Activated CD4-positive, alpha-beta T cell treated with anti-CD3 and anti-CD28 coated beads for 48 hours (primary cell): Measurements from ENCODE around the gene CAPZA1.

Experiments
- DNase-seq: peaks from one replicate; pipeline ENCODE4 v3.0.0-alpha.2; 2020

CAPZA1 gene

GRCh38 chr1:112702420-112703261 is 83.0 kb downstream of the CAPZA1 start:
- no peak for DNase-seq

DNA sequence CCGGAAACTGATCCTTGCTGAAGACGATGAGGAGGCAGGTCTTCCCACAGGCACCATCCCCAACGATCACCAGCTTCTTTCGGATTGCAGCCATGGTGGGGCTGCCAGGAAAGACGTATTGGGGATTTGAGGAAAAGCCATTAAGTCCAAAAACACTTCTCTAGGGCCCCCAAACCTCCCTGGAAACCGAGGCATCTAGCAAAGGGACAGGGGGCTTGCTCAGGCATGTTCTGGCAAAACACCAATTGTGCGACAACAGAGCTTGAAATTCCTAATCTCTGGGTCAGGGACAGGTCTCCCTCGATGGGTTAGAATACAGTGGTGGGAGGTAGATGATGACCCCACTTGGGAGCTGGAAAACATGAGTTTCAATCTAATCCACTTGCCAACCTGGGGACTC is 84.1 kb downstream of the CAPZA1 start:
- DNase-seq = no peak

DNA sequence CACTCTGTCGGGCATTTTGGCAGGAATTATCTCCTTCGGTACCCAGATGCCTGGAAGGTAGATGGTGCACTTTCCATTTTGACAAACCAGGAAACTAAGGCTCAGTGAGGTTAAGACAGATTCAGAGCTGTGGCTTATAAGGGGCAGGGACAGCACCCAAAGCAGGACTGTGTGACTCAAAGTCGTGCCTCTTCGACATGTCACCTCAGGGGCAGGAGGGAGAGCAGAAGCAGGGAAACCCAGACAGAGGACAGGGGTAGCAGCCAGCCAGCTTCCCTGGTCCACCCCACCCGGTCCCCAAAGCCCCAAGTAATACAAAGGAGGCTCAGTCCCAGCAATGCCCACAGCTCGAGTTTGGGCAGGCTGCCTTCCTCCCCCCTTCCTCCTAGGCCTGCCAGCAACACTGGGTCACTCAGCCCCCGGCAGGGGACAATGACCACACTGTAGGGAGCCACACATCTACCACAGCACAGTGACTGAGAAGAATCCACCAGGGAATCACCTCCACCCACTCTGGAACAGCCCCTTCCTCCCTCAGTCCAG is 84.8 kb downstream of the CAPZA1 start:
- DNase-seq = peak; percentile 58

- peak; percentile 70 for DNase-seq
Observed at GRCh38 chr1:112704934-112705627, 85.4 kb downstream of the CAPZA1 start.

- peak; percentile 39 for DNase-seq
Observed at GRCh38 chr1:112706505-112707220, 87.0 kb downstream of the CAPZA1 start, which contains the start of gene RHOC. TSS of gene RHOC (minus strand) at chr1:112707127. CDS start at chr1:112703799, 3,328 bp downstream.

DNA sequence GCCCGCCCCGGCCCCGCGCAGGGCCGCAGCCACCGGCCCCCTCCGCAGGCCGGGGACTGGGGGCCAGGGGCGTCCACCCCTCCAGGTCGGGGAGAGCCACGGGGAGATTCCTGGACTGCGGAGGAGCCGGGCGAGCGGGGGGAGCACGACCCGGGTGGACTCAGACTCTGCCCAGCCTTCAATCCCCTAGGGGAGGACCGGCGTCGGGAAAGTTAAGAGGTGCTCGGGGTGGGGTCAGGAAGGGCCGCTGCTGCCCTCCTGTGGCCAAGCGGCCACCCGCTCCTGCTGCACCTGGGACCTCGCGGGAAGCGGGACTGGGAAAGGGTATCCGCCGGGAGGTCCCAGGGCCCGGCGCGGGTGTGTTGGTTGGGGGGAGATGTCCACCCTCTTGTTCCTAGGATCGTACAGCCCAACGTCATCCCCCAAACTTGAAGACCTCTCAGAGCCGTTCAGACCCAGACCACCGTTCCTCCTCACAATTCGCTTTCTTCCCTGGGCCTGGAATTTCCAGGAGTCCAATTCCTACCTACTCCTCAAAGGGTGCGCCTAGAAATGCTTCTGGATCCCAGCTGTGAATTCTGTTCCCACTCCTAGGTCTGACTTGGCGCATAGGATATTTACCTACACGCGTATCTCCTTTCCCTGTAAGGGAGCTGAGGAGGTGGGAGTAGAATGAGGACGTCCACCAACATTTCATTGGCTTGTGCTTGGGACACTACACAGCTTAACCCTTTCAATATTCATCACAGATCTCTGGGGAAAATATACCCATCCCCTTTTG is 87.8 kb downstream of the CAPZA1 start:
- peak; percentile 77 for DNase-seq

DNA sequence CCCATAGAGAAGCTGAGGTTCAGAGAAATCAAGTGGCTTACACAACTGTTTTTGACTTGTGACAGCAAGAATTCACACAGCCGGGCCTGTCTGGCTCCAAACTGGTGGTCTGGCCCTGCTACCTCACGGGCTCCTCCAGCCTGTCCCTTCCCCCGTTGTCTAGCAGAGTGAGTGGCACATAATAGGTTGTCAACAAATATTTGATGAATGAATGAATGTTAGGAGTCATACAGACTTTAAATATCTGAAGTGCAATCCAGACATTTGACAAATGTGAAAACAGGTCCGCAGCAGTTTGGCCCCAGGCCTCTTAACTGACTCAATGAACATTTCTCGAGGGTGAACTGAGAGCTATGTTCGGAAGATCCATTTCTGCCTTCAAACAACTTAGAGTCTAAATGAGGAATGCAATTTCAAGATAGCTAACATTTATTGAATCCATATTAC is 88.4 kb downstream of the CAPZA1 start:
- DNase-seq = no peak

GRCh38 chr1:112708489-112708888 is 88.9 kb downstream of the CAPZA1 start:
- DNase-seq = no peak

- no peak for DNase-seq
Observed at GRCh38 chr1:112710159-112710558, 90.5 kb downstream of the CAPZA1 start.

- no peak for DNase-seq
Observed at GRCh38 chr1:112710586-112710985, 91.0 kb downstream of the CAPZA1 start.

GRCh38 chr1:112711041-112711440 is 91.4 kb downstream of the CAPZA1 start:
- no peak for DNase-seq

DNA sequence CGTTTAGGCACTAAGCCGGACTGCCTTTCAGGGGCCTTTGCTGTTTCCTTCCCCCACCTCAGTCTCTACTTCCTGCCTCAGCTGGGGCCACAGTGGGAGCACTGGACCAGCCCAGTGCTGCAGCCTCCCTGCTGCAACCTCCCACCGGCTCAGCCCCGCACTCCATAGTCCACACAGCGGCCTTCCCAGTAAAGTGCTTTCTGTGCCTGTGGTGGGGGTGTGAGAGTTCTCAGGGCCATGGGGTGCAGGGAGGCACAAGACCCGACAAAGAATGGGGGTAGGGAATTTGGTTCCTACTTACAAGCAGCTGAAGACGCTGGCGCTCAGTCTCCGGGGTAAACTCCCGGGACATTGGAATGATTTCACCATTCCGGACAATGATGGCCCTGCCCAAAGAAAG is 92.0 kb downstream of the CAPZA1 start:
- DNase-seq = no peak

GRCh38 chr1:112712191-112712590 is 92.6 kb downstream of the CAPZA1 start:
- DNase-seq = no peak

DNA sequence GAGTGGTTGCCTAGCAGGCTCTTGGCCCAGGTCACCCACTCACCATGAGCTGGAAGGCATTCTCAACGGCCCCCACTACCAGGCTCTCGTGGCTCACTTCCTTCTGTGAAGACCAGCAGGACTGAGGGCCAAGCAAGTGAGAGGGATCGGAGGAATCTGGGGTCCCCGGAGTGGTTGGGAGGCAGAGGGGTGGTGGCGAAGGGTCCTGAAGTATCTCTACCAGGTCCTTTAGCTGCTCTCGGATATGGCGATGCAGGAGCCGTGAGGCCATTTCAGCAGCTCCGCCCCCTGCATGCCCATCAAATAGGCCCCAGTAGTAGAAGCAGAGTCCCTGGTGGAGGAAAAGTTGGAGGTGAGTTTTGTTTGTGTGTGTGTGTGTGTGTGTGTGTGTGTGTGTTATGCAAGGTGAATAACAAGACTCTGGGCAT is 93.1 kb downstream of the CAPZA1 start:
- no peak for DNase-seq

GRCh38 chr1:112713466-112714312 is 94.1 kb downstream of the CAPZA1 start:
- DNase-seq = no peak

DNA sequence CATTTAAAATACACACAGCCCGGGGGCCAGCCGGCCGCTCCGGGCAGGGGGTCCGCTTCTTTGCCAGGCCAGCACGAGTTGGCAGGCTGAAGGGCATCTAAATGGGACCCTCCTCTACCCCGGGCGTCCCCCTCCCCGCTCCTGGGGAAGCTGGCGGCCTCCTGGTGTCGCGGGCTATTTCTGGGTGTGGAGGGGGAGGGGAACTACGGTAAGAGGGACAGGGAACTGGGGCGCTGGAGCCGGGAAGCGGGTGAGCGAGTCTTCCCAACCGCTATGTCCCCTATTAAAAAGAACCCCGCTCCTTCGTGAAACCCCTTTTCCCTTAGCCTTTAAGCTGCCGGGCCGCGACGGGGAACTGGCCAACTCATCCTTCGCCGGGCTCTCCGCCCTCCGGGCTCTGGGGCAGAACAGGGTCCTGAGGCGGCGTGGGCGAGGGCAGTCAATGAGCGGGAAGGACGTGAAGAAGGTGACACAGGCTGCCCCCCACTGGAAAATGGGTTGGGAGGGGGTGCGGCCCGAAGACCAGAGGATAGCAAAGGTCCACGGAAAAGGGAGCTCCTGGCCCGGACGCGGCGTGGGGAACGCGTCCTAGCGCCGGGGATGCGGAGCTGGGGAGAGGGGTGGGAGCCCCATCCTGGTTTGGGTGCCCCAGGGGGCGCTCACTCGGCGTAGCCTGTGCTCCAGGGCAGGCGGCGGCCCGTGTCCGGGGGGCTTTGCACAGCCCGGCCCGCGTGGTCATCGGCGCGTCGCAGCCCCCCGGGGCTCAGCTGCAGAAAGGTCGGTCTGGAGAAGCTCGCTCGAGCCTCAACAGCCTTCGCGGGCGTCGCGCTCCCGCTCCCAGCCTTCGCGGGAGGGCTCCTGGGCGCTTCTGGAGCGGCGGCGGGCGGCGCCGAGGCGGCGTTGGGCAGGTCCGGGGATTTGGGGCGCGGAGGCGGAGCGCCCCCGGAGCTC is 95.0 kb downstream of the CAPZA1 start:
- DNase-seq = no peak

GRCh38 chr1:112715264-112716053 is 95.8 kb downstream of the CAPZA1 start, which contains the start of gene PPM1J:
TSS of gene PPM1J (minus strand) at chr1:112715332. CDS start at chr1:112715301, 31 bp downstream.
- peak; percentile 97 for DNase-seq

DNA sequence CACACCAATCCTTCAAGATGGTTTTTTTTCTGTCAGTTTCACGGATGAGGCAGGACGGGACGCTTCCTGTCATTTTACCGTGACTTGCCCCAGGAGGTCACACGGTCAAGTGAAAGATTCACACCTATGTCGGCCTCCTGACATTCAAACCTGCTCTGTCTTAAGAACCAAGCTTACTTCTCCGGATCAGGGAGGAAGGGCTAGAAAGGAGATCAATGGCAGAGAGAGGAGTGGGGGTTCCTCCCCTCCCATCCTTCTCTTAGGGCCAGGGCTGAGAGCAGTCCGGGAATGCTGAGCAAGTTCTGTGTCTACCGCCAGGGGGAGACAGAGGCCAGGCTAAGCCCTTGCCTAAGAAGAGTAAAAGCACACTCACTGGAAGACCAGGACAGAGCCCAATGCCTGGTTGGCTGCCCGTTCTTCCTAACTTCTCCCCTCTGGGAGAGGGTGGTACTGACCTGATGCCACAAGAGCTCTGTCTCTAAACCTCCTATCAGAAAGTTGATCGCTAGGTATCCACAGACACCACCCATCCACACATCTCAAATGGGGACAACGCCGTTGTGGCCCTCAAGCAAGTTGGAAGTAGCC is 96.6 kb downstream of the CAPZA1 start:
- peak; percentile 87 for DNase-seq
